Neural progenitor cell (in vitro differentiated cells): Measurements from ENCODE around the gene PI4KB. TPM values are rescaled to one million over a fixed set of nuclear protein-coding genes. Genes with fewer than 3 reads are reported as not detected.
"Not testable (repeated sequence)": the region's sequence is repeated elsewhere in the genome, so short reads cannot be mapped to it uniquely, and the experiment has no call there.

Experiments used
- DNase-seq: peaks from one replicate; pipeline ENCODE4 v3.0.0-alpha.2; 2016; ENCODE audit warnings: low spot score
- H2AFZ ChIP-seq: fragments of 200-600 bp; sonication (generic); replicated peaks from 2 replicates; pipeline ENCODE4 v1.6.1; 2016; ENCODE audit warnings: antibody characterized with exemption
- H3F3A ChIP-seq: fragments of 200-600 bp; sonication (generic); 2 replicates; pipeline ENCODE4 v1.6.1; 2016; ENCODE audit warnings: antibody characterized with exemption, low read depth
- H3K27ac ChIP-seq: fragments of 200-600 bp; sonication (generic); 2 replicates; pipeline ENCODE4 v1.5.1; 2016; ENCODE audit warnings: mild to moderate bottlenecking
- H3K27me3 ChIP-seq: fragments of 200-600 bp; sonication (generic); 2 replicates; pipeline ENCODE4 v1.6.1; 2016; ENCODE audit warnings: mild to moderate bottlenecking, moderate library complexity
- H3K36me3 ChIP-seq: fragments of 200-600 bp; sonication (generic); 2 replicates; pipeline ENCODE4 v1.5.1; 2016
- H3K4me1 ChIP-seq: fragments of 200-600 bp; sonication (generic); 2 replicates; pipeline ENCODE4 v1.6.1; 2016; ENCODE audit warnings: mixed run types
- H3K4me2 ChIP-seq: fragments of 200-600 bp; sonication (generic); 2 replicates; pipeline ENCODE4 v1.6.1; 2016
- H3K4me3 ChIP-seq: fragments of 200-600 bp; sonication (generic); 2 replicates; pipeline ENCODE4 v1.5.1; 2016
- H3K79me2 ChIP-seq: fragments of 200-600 bp; sonication (generic); 2 replicates; pipeline ENCODE4 v1.6.1; 2016; ENCODE audit warnings: low read depth
- H3K9ac ChIP-seq: fragments of 200-600 bp; sonication (generic); 2 replicates; pipeline ENCODE4 v1.6.1; 2016
- H3K9me3 ChIP-seq: fragments of 200-600 bp; sonication (generic); 2 replicates; pipeline ENCODE4 v1.5.1; 2016; ENCODE audit warnings: low read depth
- H4K20me1 ChIP-seq: fragments of 200-600 bp; sonication (generic); 2 replicates; pipeline ENCODE4 v1.6.1; 2016; ENCODE audit warnings: low read depth
- H3K27ac Mint-ChIP-seq: 3 replicates; pipeline ENCODE4 v1.8.0; 2021; ENCODE audit warnings: mixed read lengths
- H3K27me3 Mint-ChIP-seq: 2 replicates; pipeline ENCODE4 v1.8.0; 2022; ENCODE audit warnings: low read depth, mild to moderate bottlenecking, inconsistent platforms, moderate library complexity, mixed read lengths; ENCODE audit not compliant: insufficient read depth
- H3K36me3 Mint-ChIP-seq: 3 replicates; pipeline ENCODE4 v1.8.0; 2021; ENCODE audit warnings: mixed read lengths
- H3K4me1 Mint-ChIP-seq: 3 replicates; pipeline ENCODE4 v1.8.0; 2021; ENCODE audit warnings: mixed read lengths
- H3K4me3 Mint-ChIP-seq: 3 replicates; pipeline ENCODE4 v1.8.0; 2021; ENCODE audit warnings: mild to moderate bottlenecking, moderate library complexity, mixed read lengths
- H3K9me3 Mint-ChIP-seq: 3 replicates; pipeline ENCODE4 v1.8.0; 2020; ENCODE audit warnings: mixed read lengths
- CTCF ChIP-seq: fragments of 200-600 bp; sonication (generic); IDR thresholded peaks from 2 replicates; pipeline ENCODE4 v1.5.1; 2017; ENCODE audit warnings: antibody characterized with exemption, mild to moderate bottlenecking
- EZH2 ChIP-seq: fragments of 200-600 bp; sonication (generic); IDR thresholded peaks from 2 replicates; pipeline ENCODE4 v1.6.1; 2017; ENCODE audit warnings: antibody characterized with exemption, mild to moderate bottlenecking, moderate library complexity
- EZH2phosphoT487 ChIP-seq: fragments of 200-600 bp; sonication (generic); IDR thresholded peaks from 2 replicates; pipeline ENCODE4 v1.6.1; 2017; ENCODE audit warnings: antibody characterized with exemption
- total RNA-seq: library from RNA; depleted of rRNA; stranded (reverse); fragments of >200 nt; gene quantifications from 2 replicates; pipeline ENCODE4 v1.2.3, GENCODE V29; 2015; ENCODE audit warnings: low replicate concordance

Gene PI4KB
- total RNA-seq, 1 donor from 2014 or later: 19.0 TPM

GRCh38 chr1:151277249-151277648, 50.0 kb downstream of the PI4KB start:
- Histone ChIP-seq H3K4me2 (no peak overlapping the region), H3K9me3 (no peaks in the 10 kb centered on the region), H3K27me3 (no peaks in the 10 kb centered on the region), H3K79me2 (no peaks in the 10 kb centered on the region), H3K36me3 (no peaks in the 10 kb centered on the region), H4K20me1 (no peaks in the 10 kb centered on the region), H2AFZ (no peak overlapping the region), H3F3A (peaks cover 5% of the 10 kb centered on the region), H3K4me1 (no peaks in the 10 kb centered on the region), H3K27ac (no peak overlapping the region), H3K9ac (no peak overlapping the region), H3K4me3 (no peak overlapping the region)
- Mint-ChIP-seq H3K36me3 (peaks cover 5% of the 10 kb centered on the region), H3K27ac (no peak overlapping the region), H3K4me1 (no peaks in the 10 kb centered on the region), H3K27me3 (peaks cover 8% of the 10 kb centered on the region), H3K4me3 (no peak overlapping the region), H3K9me3 (no peaks in the 10 kb centered on the region)
- DNase-seq: no peak
- TF ChIP-seq CTCF (no peak), EZH2 (no peak), EZH2phosphoT487 (no peak)

GRCh38 chr1:151275341-151275740, 51.9 kb downstream of the PI4KB start:
- not testable (repeated sequence) for H3K9me3 Mint-ChIP-seq, H3K9ac ChIP-seq, H3K4me1 ChIP-seq, H2AFZ ChIP-seq, H3K9me3 ChIP-seq, H3F3A ChIP-seq, H4K20me1 ChIP-seq, H3K79me2 ChIP-seq, H3K27me3 ChIP-seq, H3K27ac Mint-ChIP-seq, H3K36me3 ChIP-seq, H3K27me3 Mint-ChIP-seq, H3K4me1 Mint-ChIP-seq, DNase-seq, H3K36me3 Mint-ChIP-seq, H3K4me3 Mint-ChIP-seq, H3K27ac ChIP-seq, H3K4me3 ChIP-seq, H3K4me2 ChIP-seq

- H3K4me1 Mint-ChIP-seq: no peaks in the 10 kb centered on the region
- no peak for TF ChIP-seq EZH2
- TF ChIP-seq EZH2phosphoT487: no peak
- TF ChIP-seq CTCF: no peak
- H3F3A ChIP-seq: no peaks in the 10 kb centered on the region
- H3K27ac ChIP-seq: no peak overlapping the region
- H3K4me1 ChIP-seq: no peaks in the 10 kb centered on the region
- no peak overlapping the region for H3K4me3 Mint-ChIP-seq
- no peak overlapping the region for H2AFZ ChIP-seq
- no peak overlapping the region for H3K4me3 ChIP-seq
- H3K9ac ChIP-seq: no peak overlapping the region
- H3K36me3 ChIP-seq: no peaks in the 10 kb centered on the region
- H4K20me1 ChIP-seq: no peaks in the 10 kb centered on the region
- H3K27me3 Mint-ChIP-seq: peaks cover 8% of the 10 kb centered on the region
- peak overlapping the region; percentile 20 for H3K27ac Mint-ChIP-seq
- no peaks in the 10 kb centered on the region for H3K9me3 Mint-ChIP-seq
- H3K9me3 ChIP-seq: no peaks in the 10 kb centered on the region
- no peak for DNase-seq
- H3K36me3 Mint-ChIP-seq: peaks cover 7% of the 10 kb centered on the region
- no peaks in the 10 kb centered on the region for H3K27me3 ChIP-seq
- no peaks in the 10 kb centered on the region for H3K79me2 ChIP-seq
- H3K4me2 ChIP-seq: no peak overlapping the region
Observed at GRCh38 chr1:151273924-151274466, 53.2 kb downstream of the PI4KB start.

GRCh38 chr1:151267760-151268159, 59.5 kb downstream of the PI4KB start:
- H3K4me2 ChIP-seq: no peak overlapping the region
- no peak overlapping the region for H3K27ac ChIP-seq
- H3K9me3 Mint-ChIP-seq: no peaks in the 10 kb centered on the region
- peaks cover under 1% of the 10 kb centered on the region for H3K79me2 ChIP-seq
- H3K36me3 Mint-ChIP-seq: peaks cover 32% of the 10 kb centered on the region
- H3K4me1 Mint-ChIP-seq: no peaks in the 10 kb centered on the region
- TF ChIP-seq EZH2 (no peak), CTCF (no peak)
- H3F3A ChIP-seq: no peaks in the 10 kb centered on the region
- H2AFZ ChIP-seq: no peak overlapping the region
- no peak overlapping the region for H3K4me3 ChIP-seq
- no peak overlapping the region for H3K9ac ChIP-seq
- no peaks in the 10 kb centered on the region for H3K36me3 ChIP-seq
- no peak overlapping the region for H3K4me3 Mint-ChIP-seq
- peaks cover 1% of the 10 kb centered on the region for H4K20me1 ChIP-seq
- no peaks in the 10 kb centered on the region for H3K27me3 ChIP-seq
- DNase-seq: no peak
- no peak overlapping the region for H3K27ac Mint-ChIP-seq
- no peaks in the 10 kb centered on the region for H3K9me3 ChIP-seq
- peaks cover 6% of the 10 kb centered on the region for H3K27me3 Mint-ChIP-seq
- H3K4me1 ChIP-seq: no peaks in the 10 kb centered on the region
